ENCODE data around the gene LRRC8D. TPM values are rescaled to one million over a fixed set of nuclear protein-coding genes. Genes with fewer than 3 reads are reported as not detected.

The LRRC8D gene
- total RNA-seq, 1 donor from 2014 or later, result 29.8 TPM

DNA sequence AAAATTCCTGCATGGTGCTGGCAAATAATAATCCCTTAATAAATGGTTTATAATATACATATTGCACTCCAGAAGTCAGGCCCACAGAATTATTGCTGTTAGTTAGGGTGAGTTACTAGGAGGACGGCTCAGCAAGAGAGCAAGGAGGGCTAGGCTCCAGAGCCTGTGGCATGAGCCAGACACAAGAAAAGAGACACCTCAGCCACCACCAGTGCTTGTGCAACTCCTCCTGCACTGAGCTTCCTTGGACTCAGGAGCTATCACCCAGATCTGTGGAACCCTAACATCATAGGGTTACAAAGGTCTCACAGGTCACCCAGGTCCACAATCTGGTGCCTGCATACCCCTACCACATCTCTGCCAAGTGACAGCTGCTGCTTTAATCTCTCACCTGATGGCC is 12.8 kb upstream of the LRRC8D start:
- no peak for DNase-seq

GRCh38 chr1:89808441-89809117 is 12.3 kb upstream of the LRRC8D start:
- DNase-seq, result no peak

DNA sequence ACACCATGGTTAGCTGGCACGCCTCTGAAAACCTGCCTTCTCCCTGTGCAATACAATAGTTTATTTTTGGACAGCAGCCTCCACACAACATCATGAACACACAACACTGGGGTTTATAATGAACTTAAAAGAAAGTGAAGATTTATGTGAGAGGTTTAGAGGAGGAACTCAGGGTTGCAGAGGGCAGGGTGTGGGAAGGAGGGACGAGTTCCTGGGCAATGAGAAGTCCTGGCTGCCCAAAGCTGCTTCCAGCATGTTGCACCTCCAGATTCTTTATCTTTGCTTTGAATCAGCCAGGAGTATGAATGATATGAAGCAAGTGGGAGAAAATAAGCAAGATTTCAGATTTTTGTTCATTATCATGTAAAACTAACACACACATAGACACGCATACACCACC is 11.3 kb upstream of the LRRC8D start:
- DNase-seq, result no peak

- no peak for DNase-seq
Observed at GRCh38 chr1:89810302-89810701, 10.5 kb upstream of the LRRC8D start.

- no peak for DNase-seq
Observed at GRCh38 chr1:89810880-89811279, 10.0 kb upstream of the LRRC8D start.

GRCh38 chr1:89812992-89813391 is 7.8 kb upstream of the LRRC8D start:
- no peak for DNase-seq

DNA sequence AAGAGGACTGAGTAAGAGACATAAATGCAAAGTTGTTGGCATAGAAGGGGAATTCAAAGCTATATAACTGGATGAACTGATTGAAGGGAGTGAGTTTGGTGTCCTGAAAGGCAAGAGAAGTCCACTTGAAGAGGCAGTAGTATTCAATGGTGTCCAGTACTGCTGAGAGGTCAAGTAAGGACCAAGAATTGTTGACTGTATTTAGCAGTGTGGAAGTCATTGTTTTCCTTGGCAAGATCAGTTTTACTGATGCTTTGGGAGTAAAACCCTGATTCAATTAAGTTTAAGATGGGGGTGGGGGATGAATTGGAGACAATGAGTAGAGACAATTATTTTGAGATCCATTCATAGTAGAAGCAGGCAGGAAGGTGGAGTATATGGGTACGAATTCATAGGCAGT is 5.8 kb upstream of the LRRC8D start:
- no peak for DNase-seq

DNA sequence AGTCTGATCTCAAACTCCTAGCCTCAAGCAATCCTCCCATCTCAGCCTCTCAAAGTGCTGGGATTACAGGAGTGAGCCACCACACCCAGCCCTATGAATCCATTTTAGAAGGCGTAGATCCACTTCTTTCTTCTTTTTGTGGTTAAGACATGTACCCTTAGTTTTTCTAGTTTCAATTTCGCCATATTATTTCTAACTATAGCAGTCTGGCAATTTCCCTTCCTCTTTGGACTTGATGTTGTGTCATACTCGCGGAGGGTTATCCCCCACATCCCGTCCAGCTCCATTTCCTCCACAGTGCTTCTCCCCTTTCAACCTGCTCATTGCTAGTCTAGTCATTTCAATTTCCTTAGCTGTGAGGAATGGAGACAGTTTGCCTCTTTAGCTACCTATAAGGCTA is 5.2 kb upstream of the LRRC8D start:
- DNase-seq, result no peak

DNA sequence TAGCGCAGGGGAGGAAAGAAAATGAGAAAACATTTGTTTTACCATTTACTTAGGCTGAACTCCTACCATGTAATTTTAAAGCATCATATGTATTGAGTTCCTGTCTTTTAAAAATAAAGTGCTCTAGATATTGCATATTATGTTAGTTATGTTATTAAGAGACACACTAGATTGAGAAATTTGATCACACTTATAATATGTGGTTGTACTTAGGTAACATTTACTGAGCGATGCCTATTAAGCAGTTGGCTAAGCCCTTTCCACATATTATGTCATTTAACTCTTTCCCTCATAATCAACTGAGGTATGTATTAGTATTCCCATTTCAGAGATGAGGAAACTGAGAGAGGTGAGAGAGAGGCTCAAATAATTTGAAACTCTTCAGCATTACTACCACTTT is 4.5 kb upstream of the LRRC8D start:
- no peak for DNase-seq

DNA sequence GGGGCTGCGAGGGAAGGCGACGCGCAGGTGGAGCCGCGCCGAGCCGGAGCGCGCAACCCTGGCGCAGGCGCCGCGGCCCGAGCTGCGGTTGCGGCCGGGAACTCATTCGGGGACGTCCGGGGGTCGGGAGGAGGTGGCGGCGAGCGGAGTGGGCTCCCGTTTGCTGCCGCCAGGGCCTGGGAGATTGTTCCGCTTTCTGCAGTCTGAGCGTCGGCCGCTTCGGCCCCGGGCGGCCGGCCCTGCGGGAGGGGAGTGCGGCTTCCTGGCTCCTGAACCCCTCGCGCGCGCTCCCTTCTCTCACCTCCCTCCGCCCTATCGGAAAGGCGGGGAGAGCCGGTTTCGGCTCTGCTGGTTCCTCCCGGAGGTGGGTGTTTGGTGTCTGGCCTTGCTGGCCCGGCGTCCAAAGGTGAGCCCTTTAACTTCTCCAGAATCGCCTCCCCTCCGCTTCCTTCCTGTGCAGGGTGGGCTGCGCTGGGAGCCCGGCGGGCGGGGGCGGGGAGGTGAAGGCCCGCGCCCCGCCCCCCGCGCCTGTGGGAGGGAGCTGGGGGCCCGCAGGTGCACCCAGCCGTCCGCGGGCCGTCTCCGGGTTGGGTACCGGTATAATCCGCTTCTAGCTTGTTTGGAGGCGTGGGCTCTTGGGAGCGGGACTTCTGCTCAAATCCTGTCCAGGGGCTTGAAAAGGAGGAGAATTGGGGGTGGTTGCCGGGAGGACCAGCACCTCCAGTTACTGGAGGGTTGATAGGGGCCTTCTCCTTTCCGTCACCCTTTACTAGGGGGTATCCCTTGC is 683 bp downstream of the LRRC8D start:
- DNase-seq, result peak; percentile 24

- no peak for DNase-seq
Observed at GRCh38 chr1:89822109-89822962, 1.5 kb downstream of the LRRC8D start.

GRCh38 chr1:89822999-89823628 is 2.3 kb downstream of the LRRC8D start:
- DNase-seq, result no peak

DNA sequence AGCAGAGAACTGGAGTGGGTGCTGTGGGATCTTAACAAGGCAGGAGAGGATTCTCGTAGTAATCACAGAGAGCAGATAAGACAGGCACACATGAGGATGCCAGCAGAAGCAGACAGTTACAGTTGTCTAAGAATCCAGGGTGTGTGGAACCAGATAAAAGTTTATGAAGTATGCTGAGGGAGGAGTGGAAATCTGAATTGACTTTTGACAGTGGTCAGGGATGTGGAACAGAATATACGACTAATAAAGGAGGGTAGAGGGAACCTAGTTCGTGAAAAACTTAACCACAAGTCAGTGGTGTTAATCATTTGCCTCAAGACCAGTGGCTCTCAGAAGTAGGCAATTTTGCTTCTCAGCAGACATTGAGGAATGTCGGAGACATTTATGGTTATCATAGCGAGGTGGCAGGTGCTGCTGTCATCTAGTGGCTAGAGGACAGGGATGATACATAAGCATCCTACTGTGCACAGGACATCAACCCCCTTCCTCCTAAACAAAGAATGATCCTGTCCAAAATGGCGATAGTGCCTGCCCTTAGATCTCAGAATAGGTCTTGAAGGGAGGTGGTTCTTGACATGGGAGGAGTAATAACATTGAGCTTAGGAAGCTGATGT is 3.0 kb downstream of the LRRC8D start:
- DNase-seq, result no peak

DNA sequence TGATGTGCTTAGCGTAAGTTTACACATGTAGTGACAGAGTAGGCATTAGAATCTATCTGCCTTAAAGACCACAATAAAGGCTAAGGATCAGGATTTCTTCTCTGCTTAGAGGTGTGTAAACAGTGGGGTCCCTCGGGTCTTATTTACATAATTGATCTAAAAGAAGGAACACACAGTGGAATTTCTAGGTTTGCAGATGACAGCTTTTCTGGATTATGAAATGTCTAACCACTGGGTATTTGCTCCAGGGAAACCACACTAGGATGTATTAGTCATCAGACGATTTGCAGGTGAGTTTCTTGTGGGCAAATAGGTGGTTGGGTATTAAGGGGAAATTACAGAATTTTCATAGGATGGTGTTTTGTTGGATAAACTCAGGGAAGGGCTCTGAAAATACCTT is 5.8 kb downstream of the LRRC8D start:
- no peak for DNase-seq

GRCh38 chr1:89827330-89827729 is 6.5 kb downstream of the LRRC8D start:
- no peak for DNase-seq

GRCh38 chr1:89827902-89828301 is 7.1 kb downstream of the LRRC8D start:
- DNase-seq, result no peak

- DNase-seq, result no peak
Observed at GRCh38 chr1:89829186-89829585, 8.4 kb downstream of the LRRC8D start.

- no peak for DNase-seq
Observed at GRCh38 chr1:89831462-89832120, 10.8 kb downstream of the LRRC8D start.

DNA sequence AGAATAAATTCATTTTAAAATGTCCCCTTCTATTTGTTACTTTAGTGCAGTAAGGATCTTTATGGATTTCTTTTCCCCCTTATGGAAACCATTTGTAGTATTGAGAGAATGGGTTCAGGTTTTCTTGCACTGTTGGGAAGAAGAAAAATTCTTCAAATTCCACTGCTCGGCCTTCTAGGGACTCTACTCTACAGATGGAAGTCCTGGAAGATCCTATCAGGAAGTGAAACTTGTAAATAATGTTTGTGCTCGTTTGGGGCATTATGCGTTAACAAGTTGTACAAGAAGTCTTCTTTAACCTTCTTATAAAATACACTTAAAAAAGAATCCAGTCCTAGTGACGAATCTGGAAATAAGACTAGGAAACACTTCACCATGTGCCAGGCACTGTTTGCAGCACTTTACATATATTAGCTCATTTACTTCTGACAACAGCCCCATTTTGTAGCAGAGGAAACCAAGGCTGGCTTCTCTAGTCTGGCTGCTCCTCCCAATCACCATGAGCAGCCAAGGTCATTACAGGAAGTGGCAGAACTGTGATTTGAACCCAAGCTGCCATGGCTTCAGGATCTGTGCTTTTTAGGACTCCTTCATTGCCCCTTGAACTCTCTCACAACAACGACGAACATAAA is 11.8 kb downstream of the LRRC8D start:
- DNase-seq, result no peak

GRCh38 chr1:89833183-89834082 is 12.6 kb downstream of the LRRC8D start:
- DNase-seq, result peak; percentile 59

Data from occipital lobe (tissue), 2 donors.